HG03196 (cell line): ENCODE data around the gene ZNF8.
"Not testable (repeated sequence)": the region's sequence is repeated elsewhere in the genome, so short reads cannot be mapped to it uniquely, and the experiment has no call there.

Source experiments
- ATAC-seq: cut with Tn5 transposase; IDR thresholded peaks from one replicate; pipeline ENCODE4 v1.9.1; 2021; ENCODE audit not compliant: unreplicated experiment

The ZNF8 gene

DNA sequence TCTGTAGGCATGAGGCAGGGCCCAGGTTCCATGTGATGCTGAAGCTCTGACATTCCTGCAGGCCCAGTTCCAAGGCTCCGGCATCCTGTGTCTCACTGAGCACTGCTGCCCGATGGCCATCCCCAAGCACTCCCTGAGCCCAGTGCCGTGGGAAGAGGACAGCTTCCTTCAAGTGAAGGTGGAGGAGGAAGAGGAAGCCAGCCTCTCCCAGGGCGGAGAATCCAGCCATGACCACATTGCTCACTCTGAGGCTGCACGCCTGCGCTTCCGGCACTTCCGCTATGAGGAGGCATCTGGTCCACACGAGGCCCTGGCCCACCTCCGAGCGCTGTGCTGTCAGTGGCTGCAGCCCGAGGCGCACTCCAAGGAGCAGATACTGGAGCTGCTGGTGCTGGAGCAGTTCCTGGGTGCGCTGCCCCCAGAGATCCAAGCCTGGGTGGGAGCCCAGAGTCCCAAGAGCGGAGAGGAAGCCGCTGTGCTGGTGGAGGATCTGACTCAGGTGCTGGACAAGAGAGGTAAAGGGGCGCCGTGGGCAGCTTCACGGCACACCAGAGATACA, 56.0 kb downstream of the ZNF8 start:
- ATAC-seq = no peak

DNA sequence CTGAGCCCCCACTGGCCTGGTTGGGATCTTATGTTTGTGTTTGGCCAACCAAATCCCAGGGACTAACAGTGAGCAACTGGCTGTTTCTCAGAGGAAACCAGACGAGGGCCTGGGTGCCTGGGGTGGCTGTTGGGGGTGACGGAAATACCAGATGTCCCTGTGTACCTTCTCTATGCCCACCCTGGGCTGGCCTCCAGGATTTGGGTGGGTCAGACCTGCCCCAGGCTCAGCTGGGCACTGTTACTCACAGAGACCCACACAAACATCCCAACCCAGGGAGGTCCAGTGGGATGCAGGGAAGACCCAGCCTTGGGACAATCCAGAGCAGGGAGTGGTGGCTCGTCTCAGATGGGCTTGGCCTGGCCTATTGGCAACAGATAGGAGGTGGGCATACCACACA, 56.9 kb downstream of the ZNF8 start:
- ATAC-seq = no peak

DNA sequence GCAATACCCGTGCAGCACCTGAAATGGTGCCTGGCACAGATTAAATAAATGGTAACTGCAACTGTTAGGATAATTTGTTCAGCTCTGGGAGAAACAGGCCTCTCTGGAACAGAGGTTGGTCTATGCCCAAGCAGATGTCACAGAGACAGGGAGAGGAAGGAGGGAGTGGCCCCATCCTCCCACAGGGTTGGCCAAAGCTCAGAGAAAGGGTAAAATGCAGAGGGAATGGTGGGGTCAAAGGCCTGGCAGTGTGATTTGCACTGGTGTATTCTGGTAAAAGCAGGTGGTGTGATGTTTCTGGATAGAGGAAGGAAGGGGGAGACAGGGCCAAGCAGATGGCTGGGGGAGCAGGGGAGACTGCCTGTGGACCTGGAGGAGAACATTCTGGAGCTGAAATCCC, 57.5 kb downstream of the ZNF8 start:
- no peak for ATAC-seq

- no peak for ATAC-seq
These were observed 58.1 kb downstream of the ZNF8 start for GRCh38 chr19:58336820-58337219.

GRCh38 chr19:58338336-58338735, 59.6 kb downstream of the ZNF8 start:
- ATAC-seq = no peak

- ATAC-seq = no peak
These were observed 60.2 kb downstream of the ZNF8 start for GRCh38 chr19:58338825-58339558.

GRCh38 chr19:58345558-58345957, 66.8 kb downstream of the ZNF8 start:
- no peak for ATAC-seq

DNA sequence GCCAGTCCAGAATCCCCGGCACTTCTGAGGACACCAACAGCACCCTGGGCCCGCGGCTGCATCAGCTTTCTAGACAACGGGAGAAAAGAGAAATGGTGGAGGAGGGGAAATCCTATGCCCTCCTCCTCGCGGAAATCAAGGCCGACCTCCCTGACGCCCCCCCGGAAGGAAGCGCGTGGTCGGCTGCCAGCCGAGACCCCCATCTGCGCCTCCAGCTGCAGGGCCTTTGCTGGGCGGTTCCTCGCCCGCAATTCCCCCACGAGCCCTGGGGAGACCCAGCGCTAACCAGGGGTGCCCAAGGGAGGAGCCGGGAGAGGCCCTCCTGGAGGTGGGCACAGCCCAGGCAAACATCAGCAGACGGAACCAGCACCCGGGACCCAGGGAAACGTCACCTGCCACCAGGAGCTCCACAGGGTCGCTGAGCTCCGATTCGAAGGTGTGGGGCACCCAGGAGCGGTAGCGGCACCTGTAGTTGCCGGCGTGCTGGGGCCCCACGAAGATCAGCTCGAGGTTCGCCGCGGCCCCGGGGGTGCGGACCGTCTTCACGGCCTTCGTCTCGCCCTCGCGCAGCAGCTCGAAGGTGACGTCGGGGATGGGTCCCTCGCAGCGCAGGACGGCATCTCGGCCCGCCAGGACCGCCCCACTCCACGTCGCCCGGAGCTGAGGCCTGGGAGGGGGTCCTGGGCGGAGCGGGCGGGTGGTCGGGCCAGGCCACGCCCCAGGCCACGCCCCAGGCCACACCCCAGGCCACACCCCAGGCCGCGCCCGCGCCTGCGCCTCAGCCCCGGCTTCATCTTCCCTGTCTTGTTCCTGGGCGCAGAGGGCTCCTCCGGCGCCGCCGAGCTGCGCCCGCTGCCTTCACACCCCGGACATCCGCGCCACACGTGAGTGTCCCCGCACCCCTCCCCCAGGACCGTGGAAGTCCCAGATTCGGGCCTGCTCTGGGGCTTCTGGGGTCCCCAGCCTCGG, 68.5 kb downstream of the ZNF8 start:
- peak; percentile 68 for ATAC-seq

- not testable (repeated sequence) for ATAC-seq
These were observed 69.3 kb downstream of the ZNF8 start for GRCh38 chr19:58348080-58348479.

DNA sequence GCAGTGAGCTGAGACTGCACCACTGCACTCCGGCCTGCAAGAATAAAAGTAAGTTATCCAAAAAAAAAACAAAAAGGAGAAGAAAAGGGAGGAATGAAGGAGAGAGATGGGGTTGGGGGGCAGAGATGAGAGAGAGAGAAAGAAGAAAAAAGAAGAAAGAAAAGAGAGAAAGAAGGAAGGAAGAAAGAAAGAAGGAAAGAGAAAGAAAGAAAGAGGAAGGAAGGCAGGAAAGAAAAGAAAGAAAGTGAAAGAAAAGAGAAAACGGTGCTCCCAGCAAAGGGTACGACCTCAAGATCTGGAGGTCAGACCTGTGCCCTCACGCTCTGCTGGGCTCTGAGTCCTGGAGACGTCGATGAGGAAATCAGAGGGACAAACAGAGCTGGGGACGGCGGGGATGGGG, 70.8 kb downstream of the ZNF8 start:
- no peak for ATAC-seq

- ATAC-seq = no peak
These were observed 71.5 kb downstream of the ZNF8 start for GRCh38 chr19:58350001-58350861.

- no peak for ATAC-seq
These were observed 72.3 kb downstream of the ZNF8 start for GRCh38 chr19:58350871-58351557.

DNA sequence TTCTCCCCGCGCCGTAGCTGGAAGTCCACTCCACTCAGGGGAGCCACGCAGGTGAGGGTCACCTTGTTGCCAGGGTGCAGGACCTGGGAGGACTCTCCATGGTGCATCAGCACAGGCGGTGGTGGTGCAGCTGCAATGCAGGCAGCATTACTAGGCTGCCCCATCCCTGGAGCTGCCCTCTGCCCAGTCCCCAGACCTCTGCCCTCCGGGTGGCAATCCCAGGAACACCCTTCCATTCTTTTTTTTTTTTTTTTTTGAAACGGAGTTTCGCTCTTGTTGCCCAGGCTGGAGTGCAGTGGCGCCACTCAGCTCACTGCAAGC, 72.8 kb downstream of the ZNF8 start:
- ATAC-seq = no peak

- no peak for ATAC-seq
These were observed 73.4 kb downstream of the ZNF8 start for GRCh38 chr19:58351990-58352755.
